NCI-H774 (cell line): ENCODE measurements around the gene TBC1D24.

Source experiments
- DNase-seq: peaks from one replicate; lab custom pipeline; 2025; lab: John Stamatoyannopoulos, UW

Gene TBC1D24

GRCh38 chr16:2482708-2483534, 8.0 kb downstream of the TBC1D24 start:
- DNase-seq = no peak

- no peak for DNase-seq
These were observed 9.3 kb downstream of the TBC1D24 start for GRCh38 chr16:2483939-2484897.

GRCh38 chr16:2484898-2485508, 10.1 kb downstream of the TBC1D24 start:
- no peak for DNase-seq

- DNase-seq = no peak
These were observed 11.0 kb downstream of the TBC1D24 start for GRCh38 chr16:2485811-2486507.

GRCh38 chr16:2486645-2487516, 12.0 kb downstream of the TBC1D24 start:
- DNase-seq = no peak

GRCh38 chr16:2487517-2487842, 12.6 kb downstream of the TBC1D24 start:
- DNase-seq = no peak

GRCh38 chr16:2487903-2488531, 13.1 kb downstream of the TBC1D24 start:
- no peak for DNase-seq

- DNase-seq = no peak
These were observed 14.7 kb downstream of the TBC1D24 start for GRCh38 chr16:2489581-2489980.

GRCh38 chr16:2490190-2491105, 15.5 kb downstream of the TBC1D24 start:
- no peak for DNase-seq

- no peak for DNase-seq
These were observed 17.4 kb downstream of the TBC1D24 start for GRCh38 chr16:2492292-2492691.

- no peak for DNase-seq
These were observed 18.7 kb downstream of the TBC1D24 start for GRCh38 chr16:2493605-2494004.

- no peak for DNase-seq
These were observed 19.7 kb downstream of the TBC1D24 start for GRCh38 chr16:2494616-2495015.

GRCh38 chr16:2495041-2495440, 20.1 kb downstream of the TBC1D24 start:
- no peak for DNase-seq

GRCh38 chr16:2496223-2497115, 21.5 kb downstream of the TBC1D24 start:
- DNase-seq = no peak

GRCh38 chr16:2497116-2497630, 22.2 kb downstream of the TBC1D24 start:
- DNase-seq = no peak

- no peak for DNase-seq
These were observed 23.0 kb downstream of the TBC1D24 start for GRCh38 chr16:2497695-2498484.

- DNase-seq = no peak
These were observed 23.8 kb downstream of the TBC1D24 start for GRCh38 chr16:2498531-2499253.
